GM23248 (cell line): Measurements from ENCODE around the gene TEDDM1.

Experiments used
- EZH2 ChIP-seq: fragments of 200-600 bp; sonication (generic); IDR thresholded peaks from 2 replicates; pipeline ENCODE4 v1.6.1; 2018; ENCODE audit warnings: antibody characterized with exemption, mild to moderate bottlenecking; ENCODE audit not compliant: insufficient read depth, poor library complexity, severe bottlenecking
- EZH2phosphoT487 ChIP-seq: fragments of 200-600 bp; sonication (generic); IDR thresholded peaks from 2 replicates; pipeline ENCODE4 v1.6.1; 2018; ENCODE audit warnings: antibody characterized with exemption, moderate library complexity, mild to moderate bottlenecking, low read depth; ENCODE audit not compliant: insufficient read depth

- TF ChIP-seq EZH2 = no peak
- no peak for TF ChIP-seq EZH2phosphoT487
Observed at GRCh38 chr1:182355723-182356098, 44.8 kb downstream of the TEDDM1 start.
